K562 (cell line): ENCODE data around the gene DCLK2. TPM values are rescaled to one million over a fixed set of nuclear protein-coding genes. Genes with fewer than 3 reads are reported as not detected.

Source experiments
- ATAC-seq: fragments of 200-7000 bp; cut with Tn5 transposase; 3 replicates; pipeline ENCODE4 v1.9.1; 2020; ENCODE audit warnings: moderate library complexity
- BruUV-seq: library from RNA; stranded (reverse); fragments of 400-500 nt; replicated peaks from 2 replicates; lab custom pipeline; 2021; lab: Mats Ljungman, UMichigan
- CTCF ChIA-PET: fragments of 300-600 bp; formaldehyde crosslinking; extraction: SDS; loops from one replicate; lab custom pipeline; 2021; ENCODE audit warnings: low intra/inter-chr PET ratio; lab: Yijun Ruan, JAX
- POLR2A ChIA-PET: fragments of 300-600, 350-650 bp; sonication (Branson Sonifier 250); formaldehyde crosslinking; extraction: SDS; loops from one replicate; lab custom pipeline; 2021; ENCODE audit warnings: antibody characterized with exemption, inconsistent platforms; lab: Yijun Ruan, JAX
- DNase-seq, 4 experiments: peaks; one replicate each; pipeline versions ENCODE4 v3.0.0 to v3.0.0-alpha.2; 2011 to 2018; ENCODE audit warnings: low spot score in 3 of 4, mixed read lengths in 3 of 4; ENCODE audit errors: extremely low read depth in 1 of 4
- FAIRE-seq: peaks from 2 replicates; lab custom pipeline; 2011; peaks lifted over from hg19 to GRCh38; lab: Jason Lieb, UNC
- H2AFZ ChIP-seq: 2 replicates; pipeline ENCODE4 v1.6.0; 2011; ENCODE audit warnings: low read depth, low read length, control low read depth, inconsistent platforms
- H3K27ac ChIP-seq: fragments of 200-600 bp; 3 replicates; pipeline ENCODE4 v1.8.0; 2011; ENCODE audit warnings: low read depth, mild to moderate bottlenecking, control low read depth, inconsistent platforms, low read length, moderate library complexity, mixed read lengths; ENCODE audit errors: extremely low read depth
- H3K27me3 ChIP-seq, 2 experiments: fragments of 300-600 bp in 1 of 2; 2 replicates in 1 of 2; 3 replicates in 1 of 2; pipeline versions ENCODE4 v1.6.0 to v1.8.0; 2011; ENCODE audit warnings: inconsistent platforms in 2 of 2, low read length in 2 of 2, mild to moderate bottlenecking in 1 of 2, mixed read lengths in 1 of 2, moderate library complexity in 1 of 2; ENCODE audit not compliant: control insufficient read depth in 2 of 2, insufficient read depth in 2 of 2
- H3K36me3 ChIP-seq: fragments of 300-600 bp; 3 replicates; pipeline ENCODE4 v1.8.0; 2011; ENCODE audit warnings: mild to moderate bottlenecking, low read length, inconsistent platforms; ENCODE audit not compliant: control insufficient read depth, insufficient read depth
- H3K4me1 ChIP-seq, 2 experiments: fragments of 200-600 bp in 1 of 2; replicated peaks in 1 of 2; 2 replicates in 1 of 2; 3 replicates in 1 of 2; pipeline versions ENCODE4 v1.5.1 to v1.8.0; 2011; ENCODE audit warnings: inconsistent platforms in 2 of 2, low read length in 2 of 2, mild to moderate bottlenecking in 1 of 2, mixed read lengths in 1 of 2, moderate library complexity in 1 of 2; ENCODE audit not compliant: control insufficient read depth in 2 of 2, insufficient read depth in 2 of 2
- H3K4me2 ChIP-seq: 2 replicates; pipeline ENCODE4 v1.6.1; 2011; ENCODE audit warnings: low read length, control low read depth, inconsistent platforms, mixed read lengths; ENCODE audit not compliant: insufficient read depth
- H3K4me3 ChIP-seq: fragments of 200-600 bp; sonication (generic), shearing (Covaris generic); 2 replicates; pipeline ENCODE4 v1.5.1; 2016; ENCODE audit warnings: control low read depth, inconsistent platforms
- H3K79me2 ChIP-seq: fragments of 200-600 bp; 3 replicates; pipeline ENCODE4 v1.8.0; 2011; ENCODE audit warnings: low read length, inconsistent platforms; ENCODE audit not compliant: control insufficient read depth, insufficient read depth
- H3K9ac ChIP-seq, 2 experiments: 2 replicates each; pipeline versions ENCODE4 v1.6.0 to v1.6.1; 2011; ENCODE audit warnings: low read depth in 2 of 2, low read length in 2 of 2, control low read depth in 1 of 2, inconsistent platforms in 1 of 2, mild to moderate bottlenecking in 1 of 2, mixed read lengths in 1 of 2; ENCODE audit not compliant: insufficient read depth in 1 of 2
- H3K9me1 ChIP-seq: one replicate; pipeline ENCODE4 v1.6.0; 2011; ENCODE audit warnings: inconsistent platforms, mild to moderate bottlenecking, low read length, moderate library complexity; ENCODE audit not compliant: control insufficient read depth, insufficient read depth
- H3K9me3 ChIP-seq: replicated peaks from 2 replicates; pipeline ENCODE4 v1.5.1; 2011; ENCODE audit warnings: low read depth, low read length, inconsistent platforms; ENCODE audit not compliant: control insufficient read depth, insufficient read depth
- H4K20me1 ChIP-seq: replicated peaks from 2 replicates; pipeline ENCODE4 v1.6.1; 2011; ENCODE audit warnings: low read length, inconsistent platforms, mixed read lengths; ENCODE audit not compliant: control insufficient read depth, insufficient read depth
- CSDE1 ChIP-seq, 2 experiments: fragments of 450-650 bp; IDR thresholded peaks; 2 replicates each; pipeline ENCODE4 v1.6.1; 2016; ENCODE audit warnings: mild to moderate bottlenecking in 1 of 2
- HLTF ChIP-seq: fragments of 450-650 bp; IDR thresholded peaks from 2 replicates; pipeline ENCODE4 v1.6.1; 2016
- MTA1 ChIP-seq: fragments of 450-650 bp; IDR thresholded peaks from 2 replicates; pipeline ENCODE4 v1.6.1; 2017; ENCODE audit warnings: borderline replicate concordance
- MTA2 ChIP-seq: fragments of 450-650 bp; IDR thresholded peaks from 2 replicates; pipeline ENCODE4 v1.6.1; 2016; ENCODE audit warnings: low read depth
- MTF1 ChIP-seq: fragments of 250-450 bp; sonication (Bioruptor Pico); IDR thresholded peaks from 2 replicates; pipeline ENCODE4 v1.9.0; 2021; ENCODE audit warnings: moderate library complexity, mild to moderate bottlenecking, inconsistent platforms, borderline replicate concordance
- POLR2AphosphoS5 ChIP-seq: IDR thresholded peaks from 2 replicates; pipeline ENCODE4 v1.6.1; 2011; ENCODE audit warnings: mild to moderate bottlenecking, low read depth, low read length, moderate library complexity; ENCODE audit not compliant: control insufficient read depth, insufficient read depth
- in situ Hi-C: fragments of 300-500 bp; cut with MboI; formaldehyde crosslinking; loops from 4 replicates; pipeline ENCODE4 v1.15.0; 2018; ENCODE audit warnings: inconsistent platforms, mixed read lengths
- intact Hi-C: fragments of 100-400 bp; cut with micrococcal nuclease; formaldehyde crosslinking; loops from 2 replicates; pipeline ENCODE4 v1.14.2; 2022
- polyA plus RNA-seq, 8 experiments: library from polyadenylated mRNA; depleted of rRNA in 4 of 8; stranded (reverse) in 5 of 8; unstranded in 3 of 8; fragments of >200 nt; fragmentation: Nextera tagmentation in 2 of 8; fragmentation: Illumina TruSeq in 1 of 8; extraction: Ambion mirVana in 2 of 8; extraction: Trizol in 1 of 8; gene quantifications; 2 replicates each; pipeline versions ENCODE4 v1.2.1 to v1.2.3, GENCODE V29; 2011 to 2014; ENCODE audit warnings: inconsistent platforms in 1 of 8, missing spikeins in 1 of 8
- total RNA-seq, 7 experiments: library from RNA; depleted of rRNA in 6 of 7; stranded (reverse); fragments of >200 nt in 6 of 7; fragmentation: Illumina TruSeq in 2 of 7; extraction: Trizol in 2 of 7; gene quantifications; 2 replicates each; pipeline versions ENCODE4 v1.2.1 to v1.2.3, GENCODE V29; 2011 to 2021; ENCODE audit warnings: low replicate concordance in 1 of 7
- TF ChIP-seq, protein P1 (sequence below): IDR thresholded peaks from 3 replicates; pipeline ENCODE4 v1.6.1; 2011; ENCODE audit warnings: borderline replicate concordance, mild to moderate bottlenecking; ENCODE audit not compliant: insufficient read length, insufficient read depth
- TF ChIP-seq, protein P2 (sequence below): fragments of 450-650 bp; IDR thresholded peaks from 2 replicates; pipeline ENCODE4 v1.6.1; 2016
- TF ChIP-seq, protein P3 (sequence below): sonication (generic); formaldehyde crosslinking; IDR thresholded peaks from 2 replicates; pipeline ENCODE4 v1.8.1; 2023; ENCODE audit warnings: missing genetic modification reagents, mild to moderate bottlenecking, borderline replicate concordance

Gene DCLK2
- total and polyA plus RNA-seq, 9 of the 15 experiments (the other 6 are each of a cell fraction or from before 2014, with no cell fraction given): not detected

DNA sequence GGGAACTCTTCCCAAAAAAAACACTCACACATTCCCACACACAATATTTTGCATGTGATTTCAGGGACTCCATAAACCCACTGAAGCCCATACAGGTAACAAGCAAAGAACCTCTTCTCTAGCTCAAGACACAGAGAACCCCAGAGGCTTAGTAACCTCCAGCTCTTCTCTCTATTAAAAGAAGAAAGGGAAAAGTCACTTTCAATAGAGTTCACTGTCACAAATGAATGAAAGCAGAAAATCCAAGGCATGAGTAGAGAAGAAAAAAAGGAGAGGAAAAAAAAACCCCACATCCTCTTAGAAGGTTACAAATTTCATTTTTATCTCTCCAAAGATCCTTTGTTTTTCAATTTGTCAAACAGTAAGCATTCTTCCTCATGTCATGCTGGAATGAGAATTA is 30.7 kb upstream of the DCLK2 start:
- no peak for ATAC-seq
- no peak for FAIRE-seq

More for the DNA sequence above, 30.7 kb upstream of the DCLK2 start:
- no peak overlapping the region for H3K4me3 ChIP-seq
- DNase-seq: no peak
- in situ Hi-C loops (no loop called here), intact Hi-C loops (no loop called here)
- ChIA-PET POLR2A (interaction anchor here (0.6 to 1.2 kb wide), 2 partner anchors 12 to 50 kb away, joined by 3 to 5 read pairs; no protein-coding TSS in a partner anchor), CTCF (no interaction called here)
- BruUV-seq: no TSS peak
- H3K9ac ChIP-seq: no peak overlapping the region
- no peaks in the 10 kb centered on the region for H3K36me3 ChIP-seq
- H3K27me3 ChIP-seq: no peaks in the 10 kb centered on the region
- no peaks in the 10 kb centered on the region for H3K9me1 ChIP-seq
- TF ChIP-seq POLR2AphosphoS5 (no peak), MTF1 (CRISPR knock-in tag) (no peak), HLTF (no peak), CSDE1 (IDR thresholded peaks at IDR 0.05) (no peak), MTA1 (no peak), MTA2 (no peak)
- TF ChIP-seq, protein P1, sequence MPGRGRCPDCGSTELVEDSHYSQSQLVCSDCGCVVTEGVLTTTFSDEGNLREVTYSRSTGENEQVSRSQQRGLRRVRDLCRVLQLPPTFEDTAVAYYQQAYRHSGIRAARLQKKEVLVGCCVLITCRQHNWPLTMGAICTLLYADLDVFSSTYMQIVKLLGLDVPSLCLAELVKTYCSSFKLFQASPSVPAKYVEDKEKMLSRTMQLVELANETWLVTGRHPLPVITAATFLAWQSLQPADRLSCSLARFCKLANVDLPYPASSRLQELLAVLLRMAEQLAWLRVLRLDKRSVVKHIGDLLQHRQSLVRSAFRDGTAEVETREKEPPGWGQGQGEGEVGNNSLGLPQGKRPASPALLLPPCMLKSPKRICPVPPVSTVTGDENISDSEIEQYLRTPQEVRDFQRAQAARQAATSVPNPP: no peak
- TF ChIP-seq, protein P2, sequence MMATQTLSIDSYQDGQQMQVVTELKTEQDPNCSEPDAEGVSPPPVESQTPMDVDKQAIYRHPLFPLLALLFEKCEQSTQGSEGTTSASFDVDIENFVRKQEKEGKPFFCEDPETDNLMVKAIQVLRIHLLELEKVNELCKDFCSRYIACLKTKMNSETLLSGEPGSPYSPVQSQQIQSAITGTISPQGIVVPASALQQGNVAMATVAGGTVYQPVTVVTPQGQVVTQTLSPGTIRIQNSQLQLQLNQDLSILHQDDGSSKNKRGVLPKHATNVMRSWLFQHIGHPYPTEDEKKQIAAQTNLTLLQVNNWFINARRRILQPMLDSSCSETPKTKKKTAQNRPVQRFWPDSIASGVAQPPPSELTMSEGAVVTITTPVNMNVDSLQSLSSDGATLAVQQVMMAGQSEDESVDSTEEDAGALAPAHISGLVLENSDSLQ: no peak
- TF ChIP-seq, protein P3, sequence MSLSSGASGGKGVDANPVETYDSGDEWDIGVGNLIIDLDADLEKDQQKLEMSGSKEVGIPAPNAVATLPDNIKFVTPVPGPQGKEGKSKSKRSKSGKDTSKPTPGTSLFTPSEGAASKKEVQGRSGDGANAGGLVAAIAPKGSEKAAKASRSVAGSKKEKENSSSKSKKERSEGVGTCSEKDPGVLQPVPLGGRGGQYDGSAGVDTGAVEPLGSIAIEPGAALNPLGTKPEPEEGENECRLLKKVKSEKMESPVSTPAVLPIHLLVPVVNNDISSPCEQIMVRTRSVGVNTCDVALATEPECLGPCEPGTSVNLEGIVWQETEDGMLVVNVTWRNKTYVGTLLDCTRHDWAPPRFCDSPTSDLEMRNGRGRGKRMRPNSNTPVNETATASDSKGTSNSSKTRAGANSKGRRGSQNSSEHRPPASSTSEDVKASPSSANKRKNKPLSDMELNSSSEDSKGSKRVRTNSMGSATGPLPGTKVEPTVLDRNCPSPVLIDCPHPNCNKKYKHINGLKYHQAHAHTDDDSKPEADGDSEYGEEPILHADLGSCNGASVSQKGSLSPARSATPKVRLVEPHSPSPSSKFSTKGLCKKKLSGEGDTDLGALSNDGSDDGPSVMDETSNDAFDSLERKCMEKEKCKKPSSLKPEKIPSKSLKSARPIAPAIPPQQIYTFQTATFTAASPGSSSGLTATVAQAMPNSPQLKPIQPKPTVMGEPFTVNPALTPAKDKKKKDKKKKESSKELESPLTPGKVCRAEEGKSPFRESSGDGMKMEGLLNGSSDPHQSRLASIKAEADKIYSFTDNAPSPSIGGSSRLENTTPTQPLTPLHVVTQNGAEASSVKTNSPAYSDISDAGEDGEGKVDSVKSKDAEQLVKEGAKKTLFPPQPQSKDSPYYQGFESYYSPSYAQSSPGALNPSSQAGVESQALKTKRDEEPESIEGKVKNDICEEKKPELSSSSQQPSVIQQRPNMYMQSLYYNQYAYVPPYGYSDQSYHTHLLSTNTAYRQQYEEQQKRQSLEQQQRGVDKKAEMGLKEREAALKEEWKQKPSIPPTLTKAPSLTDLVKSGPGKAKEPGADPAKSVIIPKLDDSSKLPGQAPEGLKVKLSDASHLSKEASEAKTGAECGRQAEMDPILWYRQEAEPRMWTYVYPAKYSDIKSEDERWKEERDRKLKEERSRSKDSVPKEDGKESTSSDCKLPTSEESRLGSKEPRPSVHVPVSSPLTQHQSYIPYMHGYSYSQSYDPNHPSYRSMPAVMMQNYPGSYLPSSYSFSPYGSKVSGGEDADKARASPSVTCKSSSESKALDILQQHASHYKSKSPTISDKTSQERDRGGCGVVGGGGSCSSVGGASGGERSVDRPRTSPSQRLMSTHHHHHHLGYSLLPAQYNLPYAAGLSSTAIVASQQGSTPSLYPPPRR: no peak
- TF ChIP-seq, all 486 proteins: peak for 0
- Histone ChIP-seq H3K4me1 (no peaks in the 10 kb centered on the region), H4K20me1 (no peaks in the 10 kb centered on the region), H3K9me3 (no peaks in the 10 kb centered on the region), H2AFZ (no peak overlapping the region), H3K4me2 (no peak overlapping the region), H3K27ac (no peak overlapping the region), H3K79me2 (no peaks in the 10 kb centered on the region)
